ENCODE measurements around the gene SEC24D.

The SEC24D gene

DNA sequence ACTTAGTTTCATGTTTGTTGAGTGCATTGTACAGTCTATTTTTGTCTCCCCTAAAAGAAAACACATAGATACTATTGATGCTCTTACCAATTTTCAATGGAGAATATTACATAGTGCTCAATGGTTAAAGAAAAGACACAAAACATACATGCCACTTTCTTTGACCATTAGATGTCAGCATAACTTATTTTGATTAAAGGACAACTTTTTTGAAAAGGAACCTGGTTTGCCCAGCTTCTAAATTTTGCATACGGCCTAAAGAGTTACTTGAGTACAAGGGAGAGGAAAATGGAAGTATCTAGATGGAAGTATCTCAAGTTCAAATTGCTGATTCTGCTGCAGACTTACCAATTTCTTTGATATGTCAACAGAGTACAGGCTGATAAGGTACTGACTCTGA, 82.2 kb downstream of the SEC24D start:
- H3K27ac ChIP-seq = peak overlapping the region; percentile 82
- TF ChIP-seq, protein P1, sequence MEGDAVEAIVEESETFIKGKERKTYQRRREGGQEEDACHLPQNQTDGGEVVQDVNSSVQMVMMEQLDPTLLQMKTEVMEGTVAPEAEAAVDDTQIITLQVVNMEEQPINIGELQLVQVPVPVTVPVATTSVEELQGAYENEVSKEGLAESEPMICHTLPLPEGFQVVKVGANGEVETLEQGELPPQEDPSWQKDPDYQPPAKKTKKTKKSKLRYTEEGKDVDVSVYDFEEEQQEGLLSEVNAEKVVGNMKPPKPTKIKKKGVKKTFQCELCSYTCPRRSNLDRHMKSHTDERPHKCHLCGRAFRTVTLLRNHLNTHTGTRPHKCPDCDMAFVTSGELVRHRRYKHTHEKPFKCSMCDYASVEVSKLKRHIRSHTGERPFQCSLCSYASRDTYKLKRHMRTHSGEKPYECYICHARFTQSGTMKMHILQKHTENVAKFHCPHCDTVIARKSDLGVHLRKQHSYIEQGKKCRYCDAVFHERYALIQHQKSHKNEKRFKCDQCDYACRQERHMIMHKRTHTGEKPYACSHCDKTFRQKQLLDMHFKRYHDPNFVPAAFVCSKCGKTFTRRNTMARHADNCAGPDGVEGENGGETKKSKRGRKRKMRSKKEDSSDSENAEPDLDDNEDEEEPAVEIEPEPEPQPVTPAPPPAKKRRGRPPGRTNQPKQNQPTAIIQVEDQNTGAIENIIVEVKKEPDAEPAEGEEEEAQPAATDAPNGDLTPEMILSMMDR (conservative IDR thresholded peaks at IDR 0.05) = no peak

DNA sequence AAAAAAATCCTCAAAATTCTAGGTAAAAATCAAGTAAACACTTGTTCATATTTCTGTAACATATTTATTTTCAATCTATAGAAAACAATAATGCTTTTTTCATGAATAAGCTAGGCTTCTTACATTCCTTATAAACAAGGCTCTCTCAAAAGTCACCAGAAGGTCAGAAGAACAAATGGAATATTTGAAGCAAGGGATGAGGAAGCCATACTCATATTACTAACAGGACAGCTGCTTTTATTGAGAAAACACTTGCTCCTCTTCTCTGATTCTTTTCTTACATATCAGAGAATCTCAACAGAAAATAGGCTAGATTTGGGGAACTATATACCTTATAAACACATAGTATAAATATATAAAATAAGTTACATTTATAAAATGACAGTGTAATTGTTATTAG, 82.8 kb downstream of the SEC24D start:
- TF ChIP-seq, protein P1 (conservative IDR thresholded peaks at IDR 0.05) = no peak
- H3K27ac ChIP-seq = peak overlapping the region; percentile 82; the same call in 1 of the 2 replicates

DNA sequence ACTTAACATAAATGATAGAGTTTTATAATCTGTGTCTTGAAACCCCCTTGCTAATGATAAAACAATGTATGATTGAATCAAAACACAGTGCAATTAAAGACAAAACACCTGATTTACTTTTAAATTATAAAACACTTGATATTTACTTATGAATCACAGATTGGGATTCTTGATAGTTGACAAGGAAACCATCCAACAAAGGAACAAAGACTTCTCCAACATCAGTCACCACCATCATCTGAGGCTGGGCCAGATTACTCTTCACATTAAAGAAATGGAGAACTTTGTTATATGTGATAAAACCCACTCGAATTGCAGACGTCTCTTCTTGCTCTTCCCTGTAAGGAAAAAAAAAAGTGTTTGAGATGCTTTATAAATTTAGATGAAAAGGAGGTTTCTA, 83.4 kb downstream of the SEC24D start:
- peak overlapping the region; percentile 1; the same call in 1 of the 2 replicates for H3K27ac ChIP-seq
- TF ChIP-seq, protein P1 (conservative IDR thresholded peaks at IDR 0.05) = no peak

DNA sequence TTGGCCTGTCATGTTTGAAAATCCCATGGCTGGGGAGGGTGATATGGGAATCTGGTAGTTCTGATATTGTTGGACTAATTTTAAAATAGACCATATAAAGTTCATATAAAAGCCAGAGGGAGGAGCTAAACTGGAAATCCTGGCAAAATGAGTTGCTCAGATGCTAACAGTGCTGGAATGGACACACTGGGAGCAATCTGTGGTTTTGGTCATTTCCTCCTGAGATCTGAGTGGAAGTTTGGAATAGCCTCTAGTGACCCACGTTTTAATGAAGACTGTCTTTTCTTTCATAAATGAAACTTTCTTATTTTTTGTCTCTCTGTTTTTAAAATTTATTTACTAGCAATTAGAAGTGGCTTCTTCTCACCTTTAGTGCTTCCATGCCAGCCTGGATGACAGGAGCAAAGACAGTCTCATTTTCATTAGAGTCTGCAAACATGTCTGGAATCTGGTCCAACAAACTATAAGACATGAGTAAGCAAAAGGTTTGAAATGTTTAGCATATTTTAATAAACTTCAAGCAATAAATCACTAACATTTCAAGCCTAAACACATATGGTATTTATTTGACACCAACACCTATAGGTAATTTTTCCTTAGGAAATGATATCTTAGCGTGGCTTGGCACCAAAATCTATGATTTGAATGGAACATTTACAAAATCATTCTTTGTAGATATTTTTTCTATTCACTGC, 84.2 kb downstream of the SEC24D start:
- TF ChIP-seq, protein P1 (conservative IDR thresholded peaks at IDR 0.05) = no peak
- peak overlapping the region; percentile 91 for H3K27ac ChIP-seq

DNA sequence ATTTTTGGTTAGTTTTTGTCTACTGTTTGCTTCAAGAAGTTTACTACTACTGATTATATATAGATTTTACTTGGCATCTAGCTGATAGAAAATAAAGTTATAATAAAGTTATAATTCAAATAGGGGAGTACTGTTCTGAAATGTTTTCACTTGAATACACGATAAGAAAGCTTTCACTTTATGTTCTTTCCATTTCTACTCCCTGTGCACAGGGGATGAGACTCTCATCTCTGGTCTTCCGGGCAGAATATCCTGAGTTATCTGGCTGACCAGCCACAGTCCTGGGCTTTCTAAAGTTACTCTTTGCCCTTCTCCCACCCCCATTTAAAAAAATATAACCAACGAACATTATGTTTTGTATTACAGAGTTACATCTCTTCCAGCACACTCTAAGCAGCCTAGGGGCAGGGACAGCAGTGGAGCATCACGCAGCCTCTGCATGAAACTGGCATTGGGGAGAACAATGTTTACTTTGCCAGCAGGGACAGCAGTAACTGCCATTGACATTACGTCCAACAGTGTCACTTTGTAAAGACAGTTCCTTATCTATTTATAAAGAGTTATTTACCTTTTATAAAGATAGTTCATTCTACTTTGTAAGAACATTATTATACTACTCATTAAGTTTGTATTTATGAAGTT, 86.5 kb downstream of the SEC24D start:
- TF ChIP-seq, protein P1 (conservative IDR thresholded peaks at IDR 0.05) = no peak
- H3K27ac ChIP-seq = peak overlapping the region; percentile 91

DNA sequence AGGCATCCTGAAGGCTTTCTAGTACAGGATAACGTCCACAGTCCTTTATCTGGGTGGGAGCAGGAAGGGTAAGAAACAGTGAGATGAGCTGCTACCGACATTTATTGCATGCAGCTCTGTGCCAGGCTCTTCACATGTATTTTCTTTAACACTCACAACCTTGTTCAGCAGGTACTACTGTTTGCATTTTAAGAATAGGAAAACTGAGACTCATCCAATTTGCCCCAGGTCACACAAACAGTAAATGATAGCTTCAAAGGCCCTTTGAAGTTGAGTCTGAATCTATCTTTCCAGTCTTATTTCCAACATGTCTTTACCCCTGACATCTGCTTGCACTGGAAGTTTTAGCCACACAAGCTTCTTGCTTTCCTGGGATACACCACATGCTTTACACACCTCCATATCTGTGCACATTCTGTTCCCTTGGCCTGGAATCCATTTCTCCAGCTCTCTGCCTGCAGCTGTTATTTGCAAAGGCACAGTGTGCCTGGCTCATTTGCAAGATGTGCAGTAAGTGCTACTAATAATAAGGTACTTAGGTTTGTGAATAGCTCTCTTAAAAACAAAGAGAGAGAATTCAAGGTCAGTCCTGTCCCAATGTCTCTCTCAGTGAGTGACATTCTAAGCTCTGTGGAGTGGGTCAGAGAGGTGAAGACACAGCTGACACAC, 89.5 kb downstream of the SEC24D start:
- H3K27ac ChIP-seq = peak overlapping the region; percentile 91
- TF ChIP-seq, protein P1 (conservative IDR thresholded peaks at IDR 0.05) = no peak

DNA sequence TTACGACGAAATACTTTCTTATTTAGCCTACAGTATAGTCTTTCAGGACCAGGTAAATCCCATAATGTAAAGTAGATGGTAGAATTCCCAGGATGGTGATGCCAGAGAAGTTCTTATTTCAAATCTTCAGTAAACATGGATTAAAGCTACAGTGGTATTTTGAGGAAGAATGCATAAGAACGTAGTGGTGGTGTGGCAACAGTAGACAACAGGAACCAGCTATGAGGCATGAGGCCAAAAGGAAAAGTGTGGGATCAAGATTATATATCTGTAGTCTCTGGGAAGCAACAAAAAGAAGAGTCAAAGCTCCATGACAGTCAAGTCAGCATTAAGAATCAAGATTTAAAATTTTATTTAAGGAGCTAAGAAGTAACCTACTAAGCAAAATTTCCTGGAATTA, 90.6 kb downstream of the SEC24D start:
- peak overlapping the region; percentile 91 for H3K27ac ChIP-seq
- TF ChIP-seq, protein P1 (conservative IDR thresholded peaks at IDR 0.05) = no peak
